IPS-20b (cell line): ENCODE measurements around the gene LGR4.
A peak's percentile ranks its signal among the peaks of the same experiment; 100 is the strongest.
"Not testable (repeated sequence)": the region's sequence is repeated elsewhere in the genome, so short reads cannot be mapped to it uniquely, and the experiment has no call there.

ENCODE experiments used
- H3K27ac ChIP-seq: one replicate; pipeline ENCODE4 v1.5.1; 2013; ENCODE audit warnings: low read length
- H3K27me3 ChIP-seq: 2 replicates; pipeline ENCODE4 v1.6.1; 2013; ENCODE audit warnings: mild to moderate bottlenecking, low read length, inconsistent platforms; ENCODE audit not compliant: insufficient read depth
- H3K36me3 ChIP-seq: 2 replicates; pipeline ENCODE4 v1.6.1; 2013; ENCODE audit warnings: low read depth, mild to moderate bottlenecking, inconsistent platforms, low read length, moderate library complexity; ENCODE audit not compliant: insufficient read depth
- H3K4me1 ChIP-seq: 2 replicates; pipeline ENCODE4 v1.6.1; 2013; ENCODE audit warnings: mild to moderate bottlenecking, control low read depth, inconsistent platforms, low read length, moderate library complexity; ENCODE audit not compliant: insufficient read depth
- H3K4me3 ChIP-seq: 2 replicates; pipeline ENCODE4 v1.5.1; 2013; ENCODE audit warnings: mild to moderate bottlenecking, low read length, inconsistent platforms
- H3K9ac ChIP-seq: 2 replicates; pipeline ENCODE4 v1.6.1; 2013; ENCODE audit warnings: low read depth, mild to moderate bottlenecking, inconsistent platforms, low read length, moderate library complexity
- H3K9me3 ChIP-seq: 2 replicates; pipeline ENCODE4 v1.6.1; 2013; ENCODE audit warnings: mild to moderate bottlenecking, low read depth, low read length, inconsistent platforms; ENCODE audit not compliant: insufficient read depth

The LGR4 gene

DNA sequence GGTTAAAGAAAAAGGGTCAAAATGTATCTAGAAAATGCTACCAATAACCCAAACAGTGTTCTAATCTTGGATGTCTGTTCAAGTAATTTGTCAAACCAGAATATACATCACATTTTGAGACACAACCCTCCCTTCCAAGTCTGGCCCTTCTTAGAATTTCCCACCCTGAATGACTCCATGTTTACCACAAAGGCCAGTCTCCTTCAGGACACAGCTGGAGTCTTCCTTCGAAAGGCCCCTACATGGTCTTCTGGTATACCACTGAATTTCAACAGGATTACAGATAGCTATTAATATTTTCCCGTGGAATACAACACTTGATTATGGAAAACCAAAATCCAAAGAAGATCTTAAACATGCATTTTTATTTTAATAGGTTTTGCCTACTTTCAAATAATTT, 119.8 kb downstream of the LGR4 start:
- Histone ChIP-seq H3K27me3 (no peaks in the 10 kb centered on the region), H3K4me1 (peaks cover 35% of the 10 kb centered on the region; the same call in 1 of the 2 replicates), H3K9ac (no peak overlapping the region), H3K9me3 (no peaks in the 10 kb centered on the region), H3K27ac (no peak overlapping the region), H3K4me3 (no peak overlapping the region), H3K36me3 (peaks cover 5% of the 10 kb centered on the region; the same call in 1 of the 2 replicates)

DNA sequence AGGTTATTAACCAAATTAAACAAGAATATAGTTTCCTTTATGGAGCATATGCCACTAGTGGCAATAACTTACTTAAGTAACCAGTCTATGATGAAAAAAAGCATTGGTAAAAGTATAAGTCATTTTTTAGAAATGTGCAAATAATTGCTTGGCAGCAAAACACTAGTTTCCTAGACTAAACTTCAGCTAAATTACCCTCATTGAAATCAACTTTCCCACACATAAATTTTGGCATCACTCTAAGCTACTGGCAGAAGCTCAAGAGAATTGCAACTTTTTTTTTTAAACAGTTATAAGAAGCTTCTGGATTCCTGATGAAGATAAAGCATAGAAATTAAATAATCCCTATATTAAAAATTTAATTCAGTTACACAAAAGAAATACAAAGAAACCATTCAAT, 122.1 kb downstream of the LGR4 start:
- peaks cover 5% of the 10 kb centered on the region; the same call in 1 of the 2 replicates for H3K36me3 ChIP-seq

DNA sequence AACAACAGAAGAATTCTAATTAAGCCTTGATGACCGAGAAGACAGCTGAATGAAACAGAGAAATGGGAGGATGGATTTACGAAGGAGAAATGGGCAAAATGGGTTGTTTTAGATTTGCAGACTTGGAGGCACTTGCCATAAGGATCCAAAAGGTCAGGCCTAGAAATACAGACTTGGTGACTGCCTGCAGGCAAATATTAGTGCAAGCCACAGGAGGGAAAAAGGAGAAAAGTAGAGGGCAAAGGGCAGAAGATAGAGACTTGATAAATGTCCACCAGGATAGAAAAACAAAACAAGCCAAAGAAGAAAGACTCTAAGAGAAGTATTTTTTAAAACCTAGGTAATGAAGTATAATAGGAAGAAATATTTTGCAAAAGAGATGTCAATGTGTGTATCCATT, 122.7 kb downstream of the LGR4 start:
- Histone ChIP-seq H3K4me1 (peaks cover 45% of the 10 kb centered on the region), H3K9ac (peak overlapping the region; percentile 26; the same call in 1 of the 2 replicates), H3K27ac (no peak overlapping the region), H3K36me3 (peaks cover 5% of the 10 kb centered on the region; the same call in 1 of the 2 replicates), H3K9me3 (no peaks in the 10 kb centered on the region), H3K4me3 (no peak overlapping the region; the same call in 1 of the 2 replicates), H3K27me3 (no peaks in the 10 kb centered on the region)

More for the DNA sequence above, 122.1 kb downstream of the LGR4 start:
- Histone ChIP-seq H3K27ac (no peak overlapping the region), H3K9ac (no peak overlapping the region), H3K9me3 (no peaks in the 10 kb centered on the region), H3K4me3 (no peak overlapping the region), H3K4me1 (peaks cover 47% of the 10 kb centered on the region), H3K27me3 (no peaks in the 10 kb centered on the region)

DNA sequence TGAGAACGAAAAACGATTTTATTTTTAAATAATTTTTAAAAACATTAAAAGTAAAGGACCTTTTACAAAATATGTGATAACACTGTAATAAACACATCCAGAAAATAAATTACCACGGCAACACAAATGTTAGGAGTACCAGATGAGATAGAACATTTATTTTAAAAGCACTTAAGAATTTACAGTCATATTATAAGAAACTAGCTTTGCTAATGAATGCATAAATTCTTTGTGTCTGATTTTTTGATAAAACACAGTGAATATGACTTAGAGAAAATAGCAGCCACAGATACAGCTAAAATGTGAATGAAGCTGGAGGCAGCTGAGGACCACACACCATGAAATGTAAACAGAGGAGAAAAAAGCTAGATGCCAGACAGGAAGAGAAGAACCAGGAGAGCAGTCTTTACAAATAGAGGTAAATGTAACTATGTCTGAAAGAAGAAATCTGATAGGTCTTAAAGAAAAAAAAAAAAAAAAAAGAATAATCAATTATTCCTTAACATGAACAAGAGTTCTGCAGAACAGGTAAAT, 124.2 kb downstream of the LGR4 start:
- peak overlapping the region; percentile 58; the same call in 1 of the 2 replicates for H3K9ac ChIP-seq
- H3K4me1 ChIP-seq: peaks cover 38% of the 10 kb centered on the region
- peak overlapping the region; percentile 35; the same call in 1 of the 2 replicates for H3K4me3 ChIP-seq
- no peak overlapping the region for H3K27ac ChIP-seq
- H3K36me3 ChIP-seq: peaks cover 5% of the 10 kb centered on the region; the same call in 1 of the 2 replicates
- H3K27me3 ChIP-seq: no peaks in the 10 kb centered on the region
- H3K9me3 ChIP-seq: no peaks in the 10 kb centered on the region

DNA sequence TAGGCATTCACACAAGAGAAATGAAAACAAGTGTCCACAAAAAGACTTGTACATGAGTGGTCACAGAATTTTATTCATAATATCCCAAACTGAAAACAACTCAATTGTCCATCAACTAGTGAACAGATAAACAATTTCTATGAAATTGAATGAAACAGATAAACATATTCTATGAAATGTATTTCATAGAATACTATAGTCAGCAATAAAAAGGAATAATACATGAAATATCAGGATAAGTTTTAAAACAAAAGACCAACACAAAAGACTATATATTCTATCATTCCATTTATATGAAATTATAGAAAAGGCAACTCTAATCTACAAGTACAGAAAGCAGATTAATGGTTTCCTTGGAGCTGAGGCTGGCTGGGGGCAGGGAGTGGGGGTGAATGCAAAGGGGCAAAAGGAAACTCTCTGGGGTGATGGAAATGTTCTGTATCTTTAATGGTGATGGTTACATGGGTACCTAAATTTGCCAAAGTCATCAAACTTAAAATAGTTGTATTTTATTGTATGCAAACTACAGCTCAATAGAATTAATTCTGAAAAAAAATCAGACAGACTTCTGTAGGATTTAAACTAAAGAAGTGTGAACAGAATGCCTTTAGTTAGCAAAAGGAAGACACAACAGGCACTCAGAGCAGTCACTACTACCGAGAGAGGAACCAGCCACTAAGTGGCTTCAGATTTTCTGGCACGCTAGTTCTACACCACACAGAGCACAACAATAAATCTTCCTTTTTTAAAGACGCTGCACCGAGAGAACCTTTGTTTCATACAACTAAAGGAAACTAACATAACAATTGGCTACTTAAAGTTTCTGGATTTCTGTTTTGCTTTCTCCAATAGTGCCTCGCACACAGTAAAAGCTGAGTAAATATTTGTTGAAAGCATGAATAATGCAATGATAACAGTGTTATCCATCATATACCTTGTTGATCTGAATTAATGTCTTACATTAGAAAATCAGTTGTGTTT, 124.9 kb downstream of the LGR4 start:
- Histone ChIP-seq H3K9me3 (no peaks in the 10 kb centered on the region), H3K27me3 (no peaks in the 10 kb centered on the region), H3K36me3 (peaks cover 5% of the 10 kb centered on the region; the same call in 1 of the 2 replicates), H3K4me1 (peaks cover 34% of the 10 kb centered on the region), H3K27ac (peak overlapping the region; percentile 63), H3K4me3 (peak overlapping the region; percentile 50), H3K9ac (peak overlapping the region; percentile 62; the same call in 1 of the 2 replicates)

DNA sequence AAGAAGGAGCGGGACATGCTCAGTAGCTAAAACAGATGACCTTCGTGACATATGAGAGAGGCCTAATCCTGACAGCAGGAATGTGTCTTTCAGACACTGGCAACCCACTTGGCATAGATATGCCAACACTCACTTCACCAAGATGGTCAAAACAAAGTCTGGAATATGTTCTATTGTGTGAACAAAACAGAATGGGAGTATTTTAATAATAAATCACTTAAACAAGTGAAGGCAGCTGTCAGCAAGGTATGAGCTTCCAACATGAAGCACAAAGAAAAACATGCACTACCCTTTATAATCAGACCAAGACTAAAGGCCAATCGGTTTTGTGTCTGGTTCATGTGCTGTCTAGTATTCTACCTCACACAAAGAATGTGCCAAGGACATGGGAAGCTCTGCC, 132.6 kb downstream of the LGR4 start:
- no peak overlapping the region for H3K27ac ChIP-seq
- no peaks in the 10 kb centered on the region; the same call in 1 of the 2 replicates for H3K9me3 ChIP-seq
- no peak overlapping the region for H3K4me3 ChIP-seq
- peaks cover 15% of the 10 kb centered on the region for H3K36me3 ChIP-seq
- H3K27me3 ChIP-seq: no peaks in the 10 kb centered on the region
- H3K9ac ChIP-seq: no peak overlapping the region
- no peaks in the 10 kb centered on the region for H3K4me1 ChIP-seq

DNA sequence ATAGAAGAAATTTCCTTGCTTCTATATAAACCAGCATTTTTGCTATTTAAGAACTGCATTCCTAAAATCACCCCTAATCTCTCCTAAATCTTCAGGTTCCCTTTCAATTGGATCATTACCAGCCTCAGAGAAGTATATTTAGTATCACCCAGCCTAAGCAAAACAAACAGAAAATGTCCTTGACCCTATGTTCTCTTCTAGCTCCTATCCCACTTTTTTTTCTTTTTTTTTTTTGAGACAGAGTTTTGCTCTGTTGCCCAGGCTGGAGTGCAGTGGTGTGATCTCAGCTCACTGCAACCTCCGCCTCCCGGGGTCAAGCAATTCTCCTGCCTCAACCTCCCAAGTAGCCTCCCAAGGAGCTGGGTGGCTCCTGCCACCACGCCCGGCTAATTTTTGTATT, 137.8 kb downstream of the LGR4 start:
- H3K4me3 ChIP-seq, H3K4me1 ChIP-seq, H3K27ac ChIP-seq, H3K9ac ChIP-seq, H3K27me3 ChIP-seq, H3K9me3 ChIP-seq: not testable (repeated sequence)
- peaks cover 15% of the 10 kb centered on the region for H3K36me3 ChIP-seq

DNA sequence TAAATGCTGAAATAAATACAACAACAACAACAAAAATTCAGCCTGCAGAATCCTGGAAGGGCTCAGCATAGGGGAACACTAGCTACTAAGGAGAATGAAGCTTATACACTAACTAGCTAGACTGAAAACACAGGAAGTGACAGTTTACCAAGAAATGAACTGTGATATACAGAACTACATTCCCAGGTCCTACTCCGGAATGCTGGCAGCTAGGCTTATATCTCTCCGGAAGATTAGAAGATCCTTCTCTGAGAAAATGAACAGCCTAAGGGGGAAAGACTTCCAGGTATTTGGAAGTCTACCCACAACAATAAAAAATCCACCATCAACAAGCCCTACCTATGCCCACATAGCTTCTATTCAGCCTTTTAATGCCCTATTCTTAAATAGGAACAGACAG, 140.6 kb downstream of the LGR4 start:
- Histone ChIP-seq H3K27ac (no peak overlapping the region), H3K27me3 (no peaks in the 10 kb centered on the region), H3K36me3 (peaks cover 8% of the 10 kb centered on the region; the same call in 1 of the 2 replicates), H3K4me1 (peaks cover 11% of the 10 kb centered on the region; the same call in 1 of the 2 replicates), H3K9ac (no peak overlapping the region), H3K9me3 (no peaks in the 10 kb centered on the region), H3K4me3 (no peak overlapping the region)

DNA sequence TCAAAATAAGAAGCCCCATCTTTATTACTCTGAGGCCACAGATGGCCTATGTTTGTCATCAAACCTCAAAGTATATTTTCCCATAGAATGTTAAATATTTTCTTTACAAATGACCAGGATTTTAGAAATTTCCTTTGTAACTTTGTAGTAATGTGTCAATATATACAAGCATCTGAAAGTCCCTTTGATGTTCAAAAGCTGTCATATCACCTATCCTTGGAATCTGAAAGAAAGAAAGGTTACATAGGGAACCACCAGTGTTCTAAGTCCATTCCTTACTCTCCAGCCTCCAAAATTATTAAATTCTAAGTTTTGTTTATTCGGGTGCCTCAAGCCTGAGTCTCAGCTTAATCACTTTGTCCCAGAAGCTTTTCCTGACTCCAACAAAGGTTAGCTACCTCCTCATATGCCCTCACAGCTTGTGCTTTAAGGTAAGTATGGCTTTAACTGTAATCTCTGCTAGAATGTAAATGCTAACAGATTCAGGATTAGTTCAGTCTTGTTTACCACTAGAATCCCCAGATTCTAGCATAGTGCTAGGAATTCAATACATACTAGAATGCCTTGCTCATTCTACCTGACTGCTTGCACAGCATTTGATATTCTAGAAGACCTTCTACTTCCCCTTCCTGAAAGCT, 141.8 kb downstream of the LGR4 start:
- Histone ChIP-seq H3K36me3 (0 out of 2 replicates have a peak, but pooled peaks cover 3% of the 10 kb centered on the region), H3K4me3 (no peak overlapping the region), H3K4me1 (peaks cover 11% of the 10 kb centered on the region; the same call in 1 of the 2 replicates), H3K9ac (no peak overlapping the region), H3K27ac (no peak overlapping the region), H3K27me3 (no peaks in the 10 kb centered on the region), H3K9me3 (no peaks in the 10 kb centered on the region)

DNA sequence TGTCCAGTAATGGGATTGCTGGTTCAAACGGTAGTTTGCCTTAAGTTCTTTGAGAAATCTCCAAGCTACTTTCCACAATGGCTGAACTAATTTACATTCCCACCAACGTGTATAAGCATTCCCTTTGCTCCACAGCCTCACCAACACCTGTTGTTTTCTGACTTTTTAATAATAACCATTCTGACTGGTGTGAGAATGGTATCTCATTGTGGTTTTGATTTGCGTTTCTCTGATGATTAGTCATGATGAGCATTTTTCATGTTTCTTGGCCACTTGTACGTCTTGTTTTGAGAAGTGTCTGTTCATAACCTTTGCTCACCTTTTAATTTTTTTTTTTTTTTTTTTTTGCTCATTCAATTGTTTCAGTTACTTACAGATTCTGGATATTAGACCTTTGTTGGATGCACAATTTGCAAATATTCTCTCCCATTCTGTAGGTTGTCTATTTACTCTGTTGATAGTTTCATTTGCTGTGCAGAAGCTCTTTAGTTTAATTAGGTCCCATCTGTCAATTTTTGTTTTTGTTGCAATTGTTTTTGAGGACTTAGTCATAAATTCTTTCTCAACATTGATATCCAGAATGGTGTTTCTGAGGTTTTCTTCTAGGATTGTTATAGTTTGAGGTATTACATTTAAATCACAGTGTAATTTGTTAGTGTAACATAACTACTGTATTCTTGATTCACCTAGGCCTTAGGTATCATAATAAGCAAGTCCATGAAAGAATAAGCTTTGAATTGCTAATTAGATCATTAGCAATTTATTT, 142.5 kb downstream of the LGR4 start:
- Histone ChIP-seq H3K9me3 (no peaks in the 10 kb centered on the region), H3K9ac (no peak overlapping the region), H3K4me3 (no peak overlapping the region), H3K27me3 (no peaks in the 10 kb centered on the region), H3K36me3 (no peaks in the 10 kb centered on the region), H3K4me1 (peaks cover 11% of the 10 kb centered on the region; the same call in 1 of the 2 replicates), H3K27ac (no peak overlapping the region)

DNA sequence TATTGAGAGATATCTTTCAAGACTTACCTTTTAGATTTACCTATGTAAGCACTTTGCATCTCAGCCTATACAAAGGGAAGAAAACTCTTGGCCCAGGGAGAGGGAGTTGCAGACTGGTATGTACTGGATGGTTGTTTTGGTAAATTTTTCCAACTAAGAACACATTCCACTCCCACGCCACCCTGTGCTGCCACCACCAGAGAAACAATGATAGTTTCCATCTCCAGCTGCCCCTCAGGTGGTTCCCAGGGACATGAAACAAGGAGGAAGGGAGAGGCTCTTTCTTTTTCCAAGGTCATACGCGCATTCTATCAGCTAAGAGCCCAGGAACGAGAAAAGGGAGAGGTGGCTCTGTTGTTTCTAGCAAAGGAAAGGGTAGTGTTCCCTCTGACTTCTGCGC, 144.0 kb downstream of the LGR4 start:
- no peaks in the 10 kb centered on the region for H3K9me3 ChIP-seq
- H3K4me1 ChIP-seq: peaks cover 11% of the 10 kb centered on the region; the same call in 1 of the 2 replicates
- H3K4me3 ChIP-seq: no peak overlapping the region
- no peaks in the 10 kb centered on the region for H3K27me3 ChIP-seq
- peak overlapping the region; percentile 5 for H3K27ac ChIP-seq
- H3K9ac ChIP-seq: 0 out of 2 replicates have a peak overlapping the region, but pooled peaks have one; percentile 27
- H3K36me3 ChIP-seq: no peaks in the 10 kb centered on the region
